PC-3 (cell line): ENCODE results near the gene PREX1. TPM values are rescaled to one million over a fixed set of nuclear protein-coding genes. Genes with fewer than 3 reads are reported as not detected.
"Not testable (repeated sequence)": the region's sequence is repeated elsewhere in the genome, so short reads cannot be mapped to it uniquely, and the experiment has no call there.

Experiments
- ATAC-seq: fragments of 200-7000 bp; cut with Tn5 transposase; 2 replicates; pipeline ENCODE4 v1.9.1; 2020; ENCODE audit warnings: mild to moderate bottlenecking, moderate library complexity
- BruUV-seq: library from RNA; stranded (reverse); fragments of 400-500 nt; replicated peaks from 2 replicates; lab custom pipeline; 2021; lab: Mats Ljungman, UMichigan
- CTCF ChIA-PET: fragments of 300-600 bp; sonication (Branson Sonifier 250); formaldehyde crosslinking; loops from one replicate; lab custom pipeline; 2022; ENCODE audit warnings: antibody characterized with exemption; lab: Charles Lee
- POLR2A ChIA-PET: fragments of 300-600 bp; sonication (Branson Sonifier 250); formaldehyde crosslinking; loops from one replicate; lab custom pipeline; 2022; ENCODE audit warnings: antibody characterized with exemption; ENCODE audit not compliant: unreplicated experiment; lab: Charles Lee
- DNase-seq: peaks from one replicate; pipeline ENCODE4 v3.0.0-alpha.2; 2015
- H2AFZ ChIP-seq: fragments of 300-600 bp; sonication (generic); 2 replicates; pipeline ENCODE4 v1.6.0; 2016; ENCODE audit warnings: antibody characterized with exemption, low read length
- H3F3A ChIP-seq: fragments of 300-600 bp; sonication (generic); one replicate; pipeline ENCODE4 v1.6.0; 2017; ENCODE audit warnings: antibody characterized with exemption, low read length, control low read depth, mild to moderate bottlenecking; ENCODE audit not compliant: unreplicated experiment
- H3K27ac ChIP-seq: fragments of 300-600 bp; sonication (generic); 2 replicates; pipeline ENCODE4 v1.5.1; 2016; ENCODE audit warnings: mild to moderate bottlenecking, low read length
- H3K27me3 ChIP-seq: fragments of 300-600 bp; sonication (generic); 2 replicates; pipeline ENCODE4 v1.6.1; 2016; ENCODE audit warnings: low read length, mixed read lengths
- H3K36me3 ChIP-seq: fragments of 300-600 bp; sonication (generic); 2 replicates; pipeline ENCODE4 v1.6.1; 2016; ENCODE audit warnings: low read depth, mixed run types, low read length, mixed read lengths
- H3K4me1 ChIP-seq: fragments of 300-600 bp; sonication (generic); 2 replicates; pipeline ENCODE4 v1.5.1; 2016; ENCODE audit warnings: low read length; ENCODE audit not compliant: insufficient read depth
- H3K4me2 ChIP-seq: fragments of 300-600 bp; sonication (generic); 2 replicates; pipeline ENCODE4 v1.6.0; 2016; ENCODE audit warnings: low read length
- H3K4me3 ChIP-seq: fragments of 300-600 bp; sonication (generic); 2 replicates; pipeline ENCODE4 v1.5.1; 2016; ENCODE audit warnings: mild to moderate bottlenecking, low read length, mixed read lengths
- H3K79me2 ChIP-seq: fragments of 300-600 bp; sonication (generic); 2 replicates; pipeline ENCODE4 v1.6.1; 2017; ENCODE audit warnings: low read length, mixed read lengths
- H3K9ac ChIP-seq: fragments of 300-600 bp; sonication (generic); 2 replicates; pipeline ENCODE4 v1.6.0; 2016; ENCODE audit warnings: mild to moderate bottlenecking, low read length
- H3K9me2 ChIP-seq: fragments of 300-600 bp; sonication (generic); replicated peaks from 2 replicates; pipeline ENCODE4 v1.6.1; 2016; ENCODE audit warnings: mixed run types, low read length, mixed read lengths
- H3K9me3 ChIP-seq: fragments of 300-600 bp; sonication (generic); 2 replicates; pipeline ENCODE4 v1.6.1; 2016; ENCODE audit warnings: low read length, mixed read lengths
- H4K20me1 ChIP-seq: fragments of 300-600 bp; sonication (generic); 2 replicates; pipeline ENCODE4 v1.6.1; 2016; ENCODE audit warnings: low read length, mixed read lengths
- EZH2 ChIP-seq: fragments of 300-600 bp; sonication (generic); IDR thresholded peaks from one replicate; pipeline ENCODE4 v1.6.1; 2017; ENCODE audit warnings: antibody characterized with exemption, mild to moderate bottlenecking, low read length; ENCODE audit not compliant: unreplicated experiment
- EZH2phosphoT487 ChIP-seq: fragments of 300-600 bp; sonication (generic); IDR thresholded peaks from 2 replicates; pipeline ENCODE4 v1.6.1; 2018; ENCODE audit warnings: mild to moderate bottlenecking, antibody characterized with exemption, low read length, borderline replicate concordance
- intact Hi-C: fragments of 100-400 bp; cut with micrococcal nuclease; formaldehyde crosslinking; loops from 2 replicates; pipeline ENCODE4 v1.9.0; 2023
- total RNA-seq: library from RNA; depleted of rRNA; stranded (reverse); fragments of >200 nt; gene quantifications from 2 replicates; pipeline ENCODE4 v1.2.3, GENCODE V29; 2014
- TF ChIP-seq, protein P1 (sequence below): fragments of 300-600 bp; sonication (generic); conservative IDR thresholded peaks from 2 replicates; pipeline ENCODE4 v1.5.1; 2017; ENCODE audit warnings: antibody characterized with exemption, low read depth, mild to moderate bottlenecking, low read length

Gene PREX1
- total RNA-seq, 1 experiment from 2014 or later: 22.1 TPM

- H3K4me2 ChIP-seq: no peak overlapping the region
- peaks cover 17% of the 10 kb centered on the region for H3K4me1 ChIP-seq
Measured at GRCh38 chr20:48875914-48876240, 48.1 kb upstream of the PREX1 start.

DNA sequence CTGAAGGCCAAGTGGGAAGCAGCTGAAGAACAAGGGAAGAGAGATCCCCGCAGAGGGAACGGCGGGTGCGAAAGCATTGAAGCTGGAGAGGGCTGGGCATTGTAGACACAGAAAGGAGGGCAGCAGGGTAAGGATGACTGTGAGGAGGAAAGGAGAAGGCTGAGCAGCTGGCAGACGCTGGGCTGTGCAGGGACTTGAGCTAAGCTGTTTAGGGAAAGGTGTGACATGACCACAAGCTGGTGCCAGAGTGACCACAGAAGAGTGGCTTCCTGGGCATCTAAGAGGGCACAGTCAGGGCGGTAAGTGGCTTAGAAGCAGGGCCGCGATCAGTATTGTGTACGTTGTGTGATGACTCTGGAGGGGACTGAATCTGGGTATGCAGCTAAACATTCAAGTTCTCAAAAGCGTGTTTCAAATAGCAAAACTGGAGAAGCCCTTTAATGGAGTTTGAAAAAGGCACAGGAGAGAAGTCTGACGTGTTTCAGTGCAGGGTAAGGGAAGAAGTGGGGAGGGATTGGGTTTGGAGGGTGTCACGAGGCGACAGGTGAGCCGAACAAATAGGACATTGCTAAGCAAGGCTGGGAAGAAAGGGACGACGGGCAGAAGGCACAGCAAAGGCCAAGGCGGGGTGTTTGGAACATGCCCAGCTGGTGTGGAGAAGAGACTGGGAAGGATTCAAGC lies 47.6 kb upstream of the PREX1 start:
- no peaks in the 10 kb centered on the region for H3K27me3 ChIP-seq
- no peaks in the 10 kb centered on the region for H3K79me2 ChIP-seq
- TF ChIP-seq EZH2phosphoT487 (no peak), EZH2 (no peak)
- TF ChIP-seq, protein P1, sequence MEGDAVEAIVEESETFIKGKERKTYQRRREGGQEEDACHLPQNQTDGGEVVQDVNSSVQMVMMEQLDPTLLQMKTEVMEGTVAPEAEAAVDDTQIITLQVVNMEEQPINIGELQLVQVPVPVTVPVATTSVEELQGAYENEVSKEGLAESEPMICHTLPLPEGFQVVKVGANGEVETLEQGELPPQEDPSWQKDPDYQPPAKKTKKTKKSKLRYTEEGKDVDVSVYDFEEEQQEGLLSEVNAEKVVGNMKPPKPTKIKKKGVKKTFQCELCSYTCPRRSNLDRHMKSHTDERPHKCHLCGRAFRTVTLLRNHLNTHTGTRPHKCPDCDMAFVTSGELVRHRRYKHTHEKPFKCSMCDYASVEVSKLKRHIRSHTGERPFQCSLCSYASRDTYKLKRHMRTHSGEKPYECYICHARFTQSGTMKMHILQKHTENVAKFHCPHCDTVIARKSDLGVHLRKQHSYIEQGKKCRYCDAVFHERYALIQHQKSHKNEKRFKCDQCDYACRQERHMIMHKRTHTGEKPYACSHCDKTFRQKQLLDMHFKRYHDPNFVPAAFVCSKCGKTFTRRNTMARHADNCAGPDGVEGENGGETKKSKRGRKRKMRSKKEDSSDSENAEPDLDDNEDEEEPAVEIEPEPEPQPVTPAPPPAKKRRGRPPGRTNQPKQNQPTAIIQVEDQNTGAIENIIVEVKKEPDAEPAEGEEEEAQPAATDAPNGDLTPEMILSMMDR: no peak
- ATAC-seq: no peak
- no peak overlapping the region for H3K4me3 ChIP-seq
- no peak overlapping the region for H2AFZ ChIP-seq
- peaks cover 17% of the 10 kb centered on the region for H3K4me1 ChIP-seq
- intact Hi-C loops: no loop called here
- CTCF ChIA-PET: interaction anchor here (0.5 kb wide), 1 partner anchor 29 kb away, joined by 19 read pairs; no protein-coding TSS in a partner anchor
- no peaks in the 10 kb centered on the region for H3K36me3 ChIP-seq
- no peaks in the 10 kb centered on the region for H4K20me1 ChIP-seq
- H3K9me2 ChIP-seq: no peaks in the 10 kb centered on the region
- no peak overlapping the region for H3K9ac ChIP-seq
- H3K4me2 ChIP-seq: no peak overlapping the region
- POLR2A ChIA-PET: no interaction called here
- no TSS peak for BruUV-seq
- DNase-seq: no peak
- H3K9me3 ChIP-seq: no peaks in the 10 kb centered on the region
- H3F3A ChIP-seq: no peaks in the 10 kb centered on the region
- no peak overlapping the region for H3K27ac ChIP-seq

More at GRCh38 chr20:48875914-48876240, 48.1 kb upstream of the PREX1 start:
- Histone ChIP-seq H3K79me2 (no peaks in the 10 kb centered on the region), H3K36me3 (no peaks in the 10 kb centered on the region), H3K9me2 (no peaks in the 10 kb centered on the region), H2AFZ (no peak overlapping the region), H3F3A (no peaks in the 10 kb centered on the region), H4K20me1 (no peaks in the 10 kb centered on the region), H3K9me3 (no peaks in the 10 kb centered on the region), H3K27me3 (no peaks in the 10 kb centered on the region), H3K9ac (no peak overlapping the region), H3K27ac (no peak overlapping the region), H3K4me3 (no peak overlapping the region)
- ChIA-PET CTCF (interaction anchor here (0.5 kb wide), 1 partner anchor 29 kb away, joined by 19 read pairs; no protein-coding TSS in a partner anchor), POLR2A (no interaction called here)
- ATAC-seq (no peak), DNase-seq (no peak)
- intact Hi-C loops: no loop called here
- BruUV-seq: no TSS peak
- TF ChIP-seq EZH2phosphoT487: no peak
- TF ChIP-seq, protein P1: no peak
- TF ChIP-seq EZH2: no peak

DNA sequence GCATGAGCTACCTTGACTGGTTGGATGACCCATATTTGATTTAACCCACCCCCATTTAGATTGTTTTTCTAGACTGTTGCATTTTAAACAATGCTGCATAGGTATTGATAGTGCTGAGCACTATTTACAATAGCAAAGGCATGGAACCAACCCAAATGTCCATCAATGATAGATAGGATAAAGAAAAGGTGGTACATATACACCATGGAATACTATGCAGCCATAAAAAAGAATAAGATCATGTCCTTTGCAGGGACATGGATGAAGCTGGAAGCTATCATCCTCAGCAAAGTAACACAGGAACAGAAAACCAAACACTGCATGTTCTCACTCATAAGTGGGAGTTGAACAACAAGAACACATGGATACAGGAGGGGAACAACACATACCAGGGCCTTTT lies 41.6 kb upstream of the PREX1 start:
- H3K27me3 ChIP-seq, H4K20me1 ChIP-seq, H3K27ac ChIP-seq, DNase-seq, H3K79me2 ChIP-seq, H3K4me2 ChIP-seq, H3F3A ChIP-seq, ATAC-seq, H2AFZ ChIP-seq, H3K9ac ChIP-seq, H3K4me1 ChIP-seq, H3K36me3 ChIP-seq, H3K9me3 ChIP-seq, H3K4me3 ChIP-seq, BruUV-seq, H3K9me2 ChIP-seq, intact Hi-C loops: not testable (repeated sequence)
- CTCF ChIA-PET: interaction anchor here (0.7 kb wide), 1 partner anchor 71 kb away, joined by 3 read pairs; no protein-coding TSS in a partner anchor
- POLR2A ChIA-PET: interaction anchor here (0.6 kb wide), 1 partner anchor 70 kb away, joined by 3 read pairs; no protein-coding TSS in a partner anchor
